Measurements from ENCODE around the gene RAB31.
"Not testable (repeated sequence)": the region's sequence is repeated elsewhere in the genome, so short reads cannot be mapped to it uniquely, and the experiment has no call there.

RAB31 gene

GRCh38 chr18:9869715-9870430 lies 161.8 kb downstream of the RAB31 start:
- DNase-seq, result no peak

GRCh38 chr18:9870431-9871008 lies 162.4 kb downstream of the RAB31 start:
- no peak for DNase-seq

DNA sequence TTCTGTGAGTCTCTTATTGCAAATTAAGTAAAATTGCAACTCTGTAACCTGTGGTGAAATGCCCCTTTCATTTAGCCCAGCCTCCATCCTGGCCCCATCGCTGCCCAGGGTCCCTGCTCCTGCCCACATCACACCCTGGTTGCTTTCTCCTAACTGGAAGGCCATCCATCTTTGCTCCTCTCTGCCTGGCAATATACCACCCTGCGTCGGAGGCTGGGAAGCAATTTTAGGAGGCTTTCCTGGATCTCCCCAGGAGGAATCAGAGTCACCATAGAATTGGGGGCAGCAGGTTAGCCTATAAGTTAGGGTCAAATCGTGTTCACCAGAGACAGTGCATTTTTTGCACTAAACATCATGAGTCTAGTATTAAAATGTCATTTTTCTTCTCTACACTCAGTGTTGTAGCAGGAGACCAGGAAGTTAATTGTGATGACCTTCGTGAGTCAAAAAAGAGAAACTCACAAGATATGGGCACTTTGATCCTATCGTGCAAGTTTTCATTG lies 163.2 kb downstream of the RAB31 start:
- no peak for DNase-seq

- DNase-seq, result no peak
These were observed 164.7 kb downstream of the RAB31 start for GRCh38 chr18:9872823-9873222.

DNA sequence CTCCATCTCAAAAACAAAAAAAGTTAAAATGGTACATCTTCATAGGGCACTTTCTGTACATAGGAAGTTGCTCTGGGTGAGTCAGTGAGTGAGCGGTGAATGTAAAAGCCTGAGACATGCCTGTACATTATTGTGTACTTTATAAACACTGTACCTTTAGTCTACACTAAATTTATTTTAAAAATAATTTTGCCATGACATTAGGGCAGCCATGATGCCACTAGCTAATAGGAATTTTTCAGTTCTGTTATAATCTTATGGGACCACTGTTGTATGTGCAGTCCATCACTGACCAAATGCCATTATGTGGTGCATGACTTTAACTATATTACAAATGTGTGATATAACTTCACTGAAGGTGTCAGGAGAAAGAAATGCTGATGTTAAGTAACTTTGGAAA lies 166.6 kb downstream of the RAB31 start:
- DNase-seq, result no peak

- no peak for DNase-seq
These were observed 168.2 kb downstream of the RAB31 start for GRCh38 chr18:9876212-9876866.

GRCh38 chr18:9876867-9877654 lies 169.0 kb downstream of the RAB31 start:
- DNase-seq, result no peak

DNA sequence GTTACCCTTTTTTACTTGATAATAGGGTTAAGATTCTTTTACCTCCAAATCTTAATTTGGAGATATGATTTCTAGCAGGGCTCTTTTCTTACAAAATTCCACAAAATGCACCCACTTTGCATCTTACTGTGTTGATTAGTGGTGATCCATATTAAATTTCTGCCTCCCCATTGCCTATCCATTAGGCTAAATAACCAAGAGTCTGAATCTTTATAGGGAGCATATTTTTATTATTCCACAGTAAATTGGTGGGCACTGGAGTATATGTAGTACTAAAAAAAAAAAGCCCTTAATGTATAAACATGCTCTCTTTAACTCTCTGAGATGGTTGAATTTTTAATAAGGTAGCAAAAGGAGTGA lies 169.5 kb downstream of the RAB31 start:
- no peak for DNase-seq

GRCh38 chr18:9878095-9878494 lies 170.0 kb downstream of the RAB31 start:
- DNase-seq, result no peak

DNA sequence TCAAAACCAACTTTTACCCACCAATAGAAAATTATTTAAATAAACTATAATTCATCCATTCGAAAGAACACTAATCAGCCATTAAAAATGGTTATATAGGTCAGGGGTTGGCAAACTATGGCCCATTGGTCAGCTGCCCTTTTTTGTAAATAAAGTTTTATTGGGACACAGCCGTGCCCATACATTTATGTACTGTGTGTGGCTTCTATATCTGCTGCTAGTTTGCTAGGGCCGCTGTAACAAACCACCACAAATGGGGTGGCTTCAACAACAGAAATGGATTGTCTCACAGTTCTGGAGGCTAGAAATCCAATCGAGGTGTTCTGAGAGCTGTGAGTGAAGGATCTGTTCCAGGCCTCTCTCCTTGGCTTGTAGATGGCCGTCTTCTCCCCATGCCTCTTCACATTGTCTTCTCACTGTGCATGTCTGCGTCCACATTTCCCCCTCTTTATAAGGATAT lies 170.7 kb downstream of the RAB31 start:
- no peak for DNase-seq

GRCh38 chr18:9884090-9884489 lies 176.0 kb downstream of the RAB31 start:
- DNase-seq, result no peak

DNA sequence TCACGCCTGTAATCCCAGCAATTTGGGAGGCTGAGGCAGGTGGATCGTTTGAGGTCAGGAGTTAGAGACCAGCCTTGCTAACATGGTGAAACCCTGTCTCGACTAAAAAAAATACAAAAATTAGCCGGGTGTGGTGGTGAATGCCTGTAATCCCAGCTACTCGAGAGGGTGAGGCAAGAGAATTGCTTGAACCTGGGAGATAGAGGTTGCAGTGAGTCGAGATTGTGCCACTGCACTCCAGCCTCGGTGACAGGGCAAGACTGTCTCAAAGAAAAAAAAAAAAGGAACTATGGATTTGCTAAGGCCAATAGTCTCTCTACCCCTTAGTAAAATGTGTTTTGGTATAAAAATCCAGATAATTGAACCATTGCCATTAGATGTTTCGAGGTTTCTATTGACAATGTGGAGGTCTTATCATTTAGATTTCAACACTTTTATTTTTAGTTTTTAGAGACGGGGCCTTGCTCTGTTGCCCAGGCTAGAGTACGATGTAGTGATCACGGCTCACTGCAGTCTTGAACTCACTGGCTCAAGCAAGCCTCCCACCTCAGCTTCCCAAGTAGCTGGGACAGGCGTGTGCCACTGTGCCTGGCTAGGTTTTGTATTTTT lies 176.5 kb downstream of the RAB31 start:
- no peak for DNase-seq

DNA sequence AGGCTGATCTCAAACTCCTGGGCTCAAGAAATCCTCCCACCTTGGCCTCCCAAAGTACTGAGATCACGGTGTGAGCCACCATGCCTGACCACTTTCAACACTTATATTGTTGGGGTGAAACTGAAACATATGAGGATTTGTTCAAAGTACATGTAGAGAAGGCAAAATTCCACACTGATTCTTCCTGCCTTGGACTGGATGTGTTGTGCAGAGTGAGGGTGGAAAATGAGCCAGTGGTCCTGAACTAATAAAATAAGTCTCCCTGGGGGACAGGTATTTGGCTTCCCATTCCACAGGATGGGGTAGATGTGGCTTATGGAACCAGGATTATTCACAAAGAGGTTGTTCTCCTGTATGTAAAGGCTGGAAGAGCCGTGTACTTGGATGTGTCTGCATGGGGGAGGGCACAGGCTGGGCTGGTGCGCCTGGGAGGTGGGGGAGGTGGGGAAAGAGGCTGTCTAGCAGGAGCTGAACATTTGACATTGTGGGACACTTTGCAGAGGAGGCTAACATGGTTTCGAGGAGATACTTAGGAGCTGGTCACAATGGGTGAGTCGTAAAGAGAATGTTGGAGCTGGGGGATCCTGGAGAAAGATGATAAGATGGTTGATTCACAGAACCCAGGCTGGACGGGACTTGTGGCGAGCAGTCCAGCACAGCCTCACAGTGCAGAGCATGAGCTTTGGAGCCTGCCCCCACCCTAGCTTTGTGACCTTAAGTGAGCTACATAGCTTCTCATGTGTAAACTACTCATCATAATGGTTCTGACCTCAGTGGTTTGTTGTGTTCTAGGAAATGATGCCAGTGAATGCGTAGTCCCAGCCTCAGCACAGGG lies 177.3 kb downstream of the RAB31 start, which contains the start of gene TXNDC2:
TXNDC2 (plus strand) TSS at position 804 of the 835 bp plus-strand sequence. CDS start 708 bp downstream, outside the sequence.
- no peak for DNase-seq

- no peak for DNase-seq
These were observed 177.9 kb downstream of the RAB31 start for GRCh38 chr18:9886005-9886348.

GRCh38 chr18:9887992-9888391 lies 179.9 kb downstream of the RAB31 start:
- DNase-seq, result no peak

DNA sequence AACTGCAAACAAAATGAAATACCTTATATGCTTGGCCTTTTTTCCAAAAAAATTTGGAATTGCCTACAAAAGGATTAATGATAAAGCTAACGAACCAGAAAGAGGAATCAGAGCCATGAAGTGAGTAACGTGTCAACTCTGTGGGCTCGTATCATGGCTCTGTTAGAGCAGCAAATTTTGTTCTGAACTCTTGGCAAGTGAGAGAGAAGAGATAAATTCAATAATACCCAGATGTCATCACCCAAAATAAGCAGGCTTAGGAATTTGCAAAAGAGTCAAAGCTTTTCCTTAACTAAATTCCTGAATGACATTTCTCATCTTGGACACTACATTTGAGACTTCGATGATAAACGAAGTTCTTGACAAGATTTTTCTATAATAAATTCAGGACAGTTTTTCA lies 182.1 kb downstream of the RAB31 start:
- no peak for DNase-seq

- no peak for DNase-seq
These were observed 182.9 kb downstream of the RAB31 start for GRCh38 chr18:9890957-9891356.

DNA sequence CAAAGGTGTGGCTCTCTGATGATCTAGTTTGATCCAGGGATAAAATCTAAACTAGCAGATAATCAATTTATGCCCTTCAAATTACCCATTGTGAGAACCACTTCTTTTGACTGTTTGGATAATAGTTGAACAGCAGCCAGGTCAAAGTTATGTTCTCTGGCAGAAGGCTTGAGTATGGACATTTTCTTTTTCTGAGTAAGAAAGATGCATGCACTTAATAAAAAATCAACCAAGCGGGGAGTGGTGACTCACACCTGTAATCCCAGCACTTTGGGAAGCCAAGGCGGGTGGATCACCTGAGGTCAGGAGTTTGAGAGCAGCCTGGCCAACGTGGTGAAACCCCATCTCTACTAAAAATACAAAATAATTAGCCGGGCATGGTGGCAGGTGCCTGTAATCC lies 183.4 kb downstream of the RAB31 start:
- DNase-seq, result not testable (repeated sequence)

- DNase-seq, result no peak
These were observed 186.5 kb downstream of the RAB31 start for GRCh38 chr18:9894454-9895068.

- no peak for DNase-seq
These were observed 189.0 kb downstream of the RAB31 start for GRCh38 chr18:9897129-9897528.

- not testable (repeated sequence) for DNase-seq
These were observed 189.7 kb downstream of the RAB31 start for GRCh38 chr18:9897787-9898291.
